NCI-H146 treated with DMSO at 0.1 percent for 48 hours (cell line): ENCODE results near the gene SSR3.
"Not testable (repeated sequence)": the region's sequence is repeated elsewhere in the genome, so short reads cannot be mapped to it uniquely, and the experiment has no call there.

Experiments
- DNase-seq: peaks from one replicate; lab custom pipeline; 2025; ENCODE audit not compliant: unreplicated experiment; lab: John Stamatoyannopoulos, UW

SSR3 gene

DNA sequence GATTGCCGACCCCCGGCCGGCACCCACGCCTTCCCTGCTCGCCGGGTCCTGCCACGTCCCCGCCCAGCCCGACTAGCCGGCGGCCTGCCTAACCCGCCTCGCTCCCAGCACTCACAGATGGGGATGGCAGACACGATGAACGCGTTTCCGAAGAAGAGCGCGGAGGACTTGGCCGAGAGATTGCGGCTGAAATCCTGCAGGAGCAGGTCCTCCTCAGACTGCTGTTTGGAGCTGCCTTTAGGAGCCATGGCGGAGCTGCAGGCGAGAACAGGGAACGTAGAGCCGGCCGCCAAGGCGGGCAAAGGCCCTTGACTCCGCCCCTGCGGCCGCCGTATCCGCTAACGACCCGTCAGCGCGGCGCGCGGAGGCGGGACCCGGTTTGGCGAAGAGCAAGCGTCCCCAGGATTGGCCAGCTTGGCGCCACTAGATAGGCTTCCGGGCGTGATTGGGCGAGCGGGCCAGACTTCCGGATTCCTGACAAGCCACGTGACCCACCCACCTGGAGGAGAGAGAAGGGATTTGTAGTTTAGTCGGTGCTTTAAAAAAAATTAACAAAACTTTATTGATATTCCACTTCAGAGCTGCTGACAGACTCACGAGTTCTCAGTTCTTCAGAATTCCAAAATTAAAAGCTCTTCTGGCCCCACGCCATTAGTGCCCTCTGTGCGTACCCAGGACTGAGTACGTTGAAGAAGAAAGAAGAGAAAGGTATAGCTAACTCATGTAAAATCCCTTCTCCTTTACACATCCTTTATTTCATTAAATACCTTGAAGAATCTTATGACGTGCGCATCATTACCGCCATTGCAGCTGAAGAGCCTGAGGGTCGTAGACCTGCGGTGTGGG lies at the start of gene SSR3:
Gene SSR3, minus strand, starts transcription at position 276 of the 846 bp plus-strand sequence. Its CDS starts 28 bp downstream, at position 248.
- DNase-seq: peak; percentile 100

DNA sequence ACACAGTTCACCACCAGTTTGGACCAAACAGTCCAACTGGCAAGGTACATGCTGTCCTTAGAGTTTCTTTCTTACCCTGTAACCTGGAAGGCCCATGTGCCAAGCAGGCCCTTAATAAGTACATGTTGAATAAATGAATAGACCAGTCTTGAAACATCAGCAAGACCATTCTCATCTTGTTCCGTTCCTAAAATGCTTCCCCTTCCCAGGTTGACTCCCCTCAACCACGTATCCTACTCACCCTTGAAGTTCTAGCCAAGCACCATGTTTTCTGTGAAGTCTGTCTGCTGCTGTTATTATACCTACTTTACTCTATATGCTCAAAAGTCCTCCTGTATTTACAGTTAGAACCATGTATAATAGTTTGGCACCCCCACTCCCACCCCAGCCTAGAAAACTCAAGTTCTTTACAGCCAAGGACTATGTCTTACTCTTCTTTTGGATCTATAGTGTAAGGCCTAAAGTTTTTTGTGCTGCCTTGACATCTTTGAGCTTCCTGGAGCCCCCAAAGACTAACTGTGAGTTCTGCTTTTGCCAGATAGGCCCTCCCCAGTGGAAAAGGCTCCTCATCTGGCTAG lies 49.2 kb upstream of the SSR3 start:
- DNase-seq: no peak

DNA sequence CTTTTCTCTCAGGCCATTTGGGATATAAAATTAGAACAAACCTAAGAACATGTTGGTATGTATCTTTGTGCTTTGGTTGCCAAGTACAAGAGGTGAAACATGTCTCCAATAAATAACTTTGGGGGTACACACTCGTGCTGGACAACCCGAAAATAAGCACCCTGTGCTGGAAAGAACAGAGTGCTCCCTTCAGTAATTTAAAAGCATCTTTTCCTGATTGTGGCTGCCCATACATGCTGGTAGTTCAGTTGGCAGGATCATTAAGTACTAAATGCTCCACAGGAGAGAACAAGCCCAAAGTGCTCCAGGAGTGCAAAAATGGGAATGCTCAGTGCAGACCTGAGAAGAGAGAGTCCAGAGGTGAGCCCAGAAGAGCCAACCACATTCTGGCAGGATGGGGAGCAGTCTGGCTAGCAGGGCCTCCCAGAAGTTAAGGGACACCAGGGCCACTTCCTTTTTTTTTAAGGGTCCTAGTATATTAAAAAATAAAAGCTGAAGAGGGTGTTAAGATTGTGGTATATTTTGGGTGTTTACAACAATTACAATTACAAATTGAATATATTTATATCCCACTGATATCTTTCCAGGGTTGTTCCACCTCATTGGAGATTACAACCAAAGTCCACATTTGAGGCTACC lies 48.6 kb upstream of the SSR3 start:
- DNase-seq: no peak

DNA sequence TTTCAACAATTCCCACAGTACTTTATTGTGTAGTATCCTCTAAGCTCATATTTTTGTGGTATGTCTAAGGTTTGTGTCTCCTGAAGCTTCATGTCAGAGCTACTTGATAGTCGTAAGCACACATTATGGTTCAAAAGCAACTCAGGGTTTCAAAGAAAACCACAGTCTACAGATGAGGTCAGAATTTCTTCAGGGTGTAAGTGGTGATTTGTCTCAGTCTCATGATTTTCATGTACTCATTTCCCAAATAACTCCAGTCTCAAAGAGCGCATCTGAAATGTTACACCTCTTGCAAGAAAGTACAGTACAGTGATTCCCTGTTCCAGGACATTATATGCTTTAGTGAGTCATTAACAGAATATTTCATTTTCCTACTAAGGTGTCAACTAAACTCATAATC lies 47.5 kb upstream of the SSR3 start:
- no peak for DNase-seq

GRCh38 chr3:156601497-156601896 lies 46.6 kb upstream of the SSR3 start:
- no peak for DNase-seq

GRCh38 chr3:156600834-156601233 lies 45.9 kb upstream of the SSR3 start:
- no peak for DNase-seq

GRCh38 chr3:156599089-156599874 lies 44.4 kb upstream of the SSR3 start:
- DNase-seq: no peak

DNA sequence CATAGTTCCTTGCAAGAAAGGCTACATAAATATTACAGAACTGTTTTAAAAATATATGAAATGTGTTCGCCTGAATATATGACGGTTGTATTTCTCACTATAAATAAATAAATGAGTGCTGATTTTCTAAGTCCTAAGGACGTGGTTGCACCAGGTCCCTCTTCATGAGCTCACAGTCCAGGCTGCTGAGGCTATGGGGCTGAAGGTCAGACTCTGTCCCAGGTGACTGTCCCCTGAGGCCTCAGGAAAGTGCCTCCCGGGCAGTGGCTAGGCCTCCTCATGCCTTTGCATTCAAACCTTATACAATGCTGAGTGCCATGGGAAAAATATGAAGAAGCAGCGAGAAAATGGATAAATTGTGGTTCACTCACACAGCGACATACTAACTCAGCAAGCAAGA lies 43.5 kb upstream of the SSR3 start:
- DNase-seq: no peak

DNA sequence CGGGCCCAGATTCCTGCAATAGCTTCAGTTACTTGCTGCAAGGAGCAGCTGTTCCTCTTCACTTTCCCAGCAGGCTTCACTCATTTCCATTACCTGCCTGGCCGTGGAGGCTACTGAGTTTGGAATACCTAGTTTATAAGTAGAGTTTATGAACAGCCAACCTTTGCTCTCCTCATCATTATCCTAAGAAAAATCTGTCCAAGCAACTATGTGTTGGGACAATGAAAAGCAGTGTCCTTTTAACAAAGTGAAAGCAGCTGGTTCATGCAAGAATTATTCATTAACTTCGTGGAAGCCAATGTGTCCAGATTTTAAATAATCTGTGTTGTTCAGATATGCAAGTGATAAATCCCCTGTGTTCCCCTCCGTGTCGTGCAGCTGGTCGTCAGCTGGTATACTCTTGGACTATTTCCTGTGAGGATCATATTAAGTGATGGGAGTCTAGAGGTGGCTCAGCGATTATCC lies 39.3 kb upstream of the SSR3 start:
- peak; percentile 51 for DNase-seq

DNA sequence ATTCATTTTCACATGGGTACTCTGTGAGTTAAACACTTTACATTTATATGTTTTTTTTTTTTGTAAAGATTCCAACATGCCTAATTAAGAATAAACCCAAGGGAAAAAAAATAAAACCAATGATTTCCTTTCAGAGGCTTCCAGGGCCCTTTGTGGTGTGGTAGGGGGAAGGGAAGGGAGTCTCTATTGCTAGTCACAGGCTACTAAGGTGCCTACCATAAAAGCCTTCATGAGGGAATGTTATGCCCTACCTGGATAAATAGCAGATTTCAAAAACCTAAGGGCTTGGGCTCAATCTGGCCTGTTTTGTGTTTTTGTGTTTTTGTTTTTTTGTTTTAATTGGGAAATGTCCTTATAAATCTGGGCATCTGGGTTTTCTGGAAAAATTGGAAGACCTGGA lies 38.9 kb upstream of the SSR3 start:
- no peak for DNase-seq

GRCh38 chr3:156589806-156590205 lies 34.9 kb upstream of the SSR3 start:
- DNase-seq: not testable (repeated sequence)

- no peak for DNase-seq
These were observed 32.8 kb upstream of the SSR3 start for GRCh38 chr3:156587760-156588069.

DNA sequence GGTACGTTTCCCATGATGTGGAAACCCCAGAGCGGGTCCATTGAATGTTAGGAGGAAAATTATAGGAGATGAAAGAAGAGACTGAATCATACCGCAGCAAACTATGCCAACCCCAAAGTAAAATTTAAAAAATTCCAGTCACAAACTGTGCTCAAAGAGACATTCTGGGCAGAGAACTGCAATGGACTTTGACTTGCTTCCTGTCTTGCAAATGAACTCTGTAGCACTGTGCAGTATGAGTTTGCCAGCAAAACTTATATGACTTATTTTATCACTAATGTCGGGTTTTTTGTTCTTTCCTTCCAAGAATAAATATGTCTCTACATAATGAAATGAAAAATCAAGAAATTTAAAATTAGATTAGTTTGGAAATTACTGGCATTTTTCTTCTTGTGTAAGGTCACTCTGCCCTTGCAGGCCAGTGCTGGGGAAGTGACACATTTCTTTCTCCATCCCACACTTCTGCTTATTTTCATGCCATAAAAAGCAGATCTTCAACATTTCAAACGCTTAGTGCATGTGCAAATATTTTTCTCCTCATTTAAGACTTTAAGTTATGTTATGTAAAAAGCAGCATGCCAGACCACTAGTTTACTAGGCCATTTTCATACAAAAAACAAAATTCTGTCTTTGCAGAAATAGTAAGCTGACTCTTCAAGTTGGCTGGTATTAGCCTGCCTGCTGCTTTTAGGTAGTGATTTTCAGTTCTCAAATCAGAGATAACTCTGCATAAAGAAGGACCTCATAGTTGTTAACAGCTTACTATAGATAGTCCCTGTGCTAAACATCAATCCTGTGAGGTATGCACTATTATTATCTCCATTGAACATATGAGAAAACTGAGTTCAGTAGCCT lies 32.2 kb upstream of the SSR3 start:
- DNase-seq: no peak

DNA sequence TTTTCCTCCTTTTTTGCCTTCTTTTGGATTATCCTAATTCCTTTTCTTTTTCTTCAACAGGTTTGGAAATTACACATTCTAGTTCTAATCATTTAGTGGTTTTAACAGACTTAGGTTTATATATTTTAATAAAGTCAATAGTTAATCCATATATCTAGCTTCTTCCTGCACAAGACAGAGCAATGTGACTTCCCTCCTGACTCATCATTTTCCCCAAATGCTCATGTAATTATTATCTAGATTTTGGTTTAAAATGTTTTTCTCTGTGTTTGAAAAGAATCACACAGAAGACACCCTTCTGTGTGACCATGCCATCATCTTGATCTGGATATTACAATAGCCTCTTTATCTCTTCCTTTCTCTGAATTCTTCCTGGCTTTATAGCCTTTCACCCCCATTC lies 28.6 kb upstream of the SSR3 start:
- DNase-seq: no peak

GRCh38 chr3:156582532-156583183 lies 27.7 kb upstream of the SSR3 start:
- no peak for DNase-seq

GRCh38 chr3:156581954-156582353 lies 27.0 kb upstream of the SSR3 start:
- no peak for DNase-seq

DNA sequence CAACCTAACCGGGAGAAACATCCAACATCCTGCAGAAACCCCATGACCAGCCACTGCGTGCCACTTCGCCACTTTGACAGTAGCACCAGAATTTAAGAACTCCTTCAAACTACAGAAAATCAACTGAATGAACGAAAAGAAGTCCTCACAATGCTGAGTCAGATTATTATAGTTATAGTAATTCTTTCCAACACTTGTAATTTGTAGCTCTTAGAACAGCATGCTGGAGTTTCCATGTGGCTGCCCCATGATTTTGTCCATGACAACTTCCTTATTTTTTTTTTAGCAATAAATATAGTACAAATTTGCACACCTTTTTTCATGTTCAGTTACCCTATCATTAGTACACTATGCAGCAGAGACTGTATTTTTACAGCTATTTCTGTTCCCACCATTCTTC lies 26.1 kb upstream of the SSR3 start:
- DNase-seq: no peak

- DNase-seq: no peak
These were observed 24.5 kb upstream of the SSR3 start for GRCh38 chr3:156579427-156579851.

DNA sequence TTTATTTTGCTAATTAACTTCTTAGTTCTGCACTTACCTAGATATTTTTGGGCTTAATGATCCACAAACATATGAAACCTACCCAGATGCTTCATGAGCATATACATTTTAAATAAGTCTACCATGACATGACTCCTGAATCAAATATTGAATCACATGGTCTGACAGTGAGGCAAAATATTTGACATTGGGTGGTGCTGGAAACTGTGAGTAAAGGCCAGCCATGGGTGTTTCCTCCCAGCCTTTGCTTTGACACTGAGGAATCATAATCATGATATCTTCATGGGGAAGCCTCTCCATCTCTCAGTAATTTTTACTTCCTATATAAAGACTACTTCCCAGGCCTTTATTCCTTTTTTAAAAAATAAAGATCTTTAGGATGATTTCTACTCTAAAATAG lies 22.8 kb upstream of the SSR3 start:
- DNase-seq: no peak
